Measurements from ENCODE around the gene AOPEP. TPM values are rescaled to one million over a fixed set of nuclear protein-coding genes. Genes with fewer than 3 reads are reported as not detected.

AOPEP gene
- total and polyA plus RNA-seq, 2 donors (not counting 1 experiment from before 2014, with no cell fraction given): 66.1 to 94.1 TPM

DNA sequence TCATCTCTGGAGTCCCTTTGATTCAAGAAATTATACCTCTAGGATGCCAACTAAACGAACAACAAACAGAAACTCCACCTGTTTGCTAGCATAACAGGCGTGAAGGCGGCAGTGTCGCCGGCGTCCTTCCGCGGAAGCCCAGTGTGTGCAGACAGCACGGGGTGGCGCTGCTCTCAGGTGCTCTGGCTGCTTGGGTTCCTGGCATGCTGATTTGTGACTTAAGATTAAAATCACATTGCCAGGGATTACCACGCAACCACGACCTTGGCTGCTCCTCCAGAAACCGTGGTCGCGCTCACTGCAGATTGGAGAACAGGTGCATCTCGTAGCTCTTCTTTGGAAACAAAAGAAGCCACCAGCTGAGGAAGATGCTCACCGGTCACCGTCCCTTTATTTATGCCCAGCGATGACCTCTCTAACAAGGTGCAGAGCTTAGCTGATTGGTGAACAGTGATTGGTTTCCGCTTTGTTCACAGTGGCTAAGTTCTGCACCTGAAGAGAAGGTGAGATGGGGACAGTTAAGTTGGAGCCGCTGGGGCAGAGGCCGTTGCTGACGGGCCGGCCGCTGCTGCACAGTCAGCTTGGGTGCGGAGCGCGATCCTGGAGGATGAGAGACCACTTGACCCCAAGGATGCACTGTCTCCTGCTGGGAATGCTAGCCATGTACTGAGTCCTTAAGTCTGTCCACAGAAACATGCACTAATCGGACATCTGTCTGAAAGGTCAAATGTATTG lies 358.7 kb downstream of the AOPEP start:
- H3K4me2 ChIP-seq (ENCODE audit: extremely low read depth, insufficient read depth, low read length): no peak overlapping the region
- H3K27me3 ChIP-seq (ENCODE audit: control insufficient read depth, insufficient read depth, low read length): no peaks in the 10 kb centered on the region
- TF ChIP-seq, protein P1, sequence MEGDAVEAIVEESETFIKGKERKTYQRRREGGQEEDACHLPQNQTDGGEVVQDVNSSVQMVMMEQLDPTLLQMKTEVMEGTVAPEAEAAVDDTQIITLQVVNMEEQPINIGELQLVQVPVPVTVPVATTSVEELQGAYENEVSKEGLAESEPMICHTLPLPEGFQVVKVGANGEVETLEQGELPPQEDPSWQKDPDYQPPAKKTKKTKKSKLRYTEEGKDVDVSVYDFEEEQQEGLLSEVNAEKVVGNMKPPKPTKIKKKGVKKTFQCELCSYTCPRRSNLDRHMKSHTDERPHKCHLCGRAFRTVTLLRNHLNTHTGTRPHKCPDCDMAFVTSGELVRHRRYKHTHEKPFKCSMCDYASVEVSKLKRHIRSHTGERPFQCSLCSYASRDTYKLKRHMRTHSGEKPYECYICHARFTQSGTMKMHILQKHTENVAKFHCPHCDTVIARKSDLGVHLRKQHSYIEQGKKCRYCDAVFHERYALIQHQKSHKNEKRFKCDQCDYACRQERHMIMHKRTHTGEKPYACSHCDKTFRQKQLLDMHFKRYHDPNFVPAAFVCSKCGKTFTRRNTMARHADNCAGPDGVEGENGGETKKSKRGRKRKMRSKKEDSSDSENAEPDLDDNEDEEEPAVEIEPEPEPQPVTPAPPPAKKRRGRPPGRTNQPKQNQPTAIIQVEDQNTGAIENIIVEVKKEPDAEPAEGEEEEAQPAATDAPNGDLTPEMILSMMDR (conservative IDR thresholded peaks at IDR 0.05 in 1 of 2, IDR thresholded peaks at IDR 0.05 in 1 of 2; ENCODE audit: low read depth in 1 of 2, low read length in 2 of 2): no peak
- H3K36me3 ChIP-seq (ENCODE audit: control insufficient read depth, insufficient read depth, low read length): peaks cover 52% of the 10 kb centered on the region
- DNase-seq (ENCODE audit: low read depth in 2 of 2): no peak
- peaks cover 18% of the 10 kb centered on the region for H3K79me2 ChIP-seq (ENCODE audit: control insufficient read depth, insufficient read depth, low read length)
- no peak overlapping the region for H3K9ac ChIP-seq (ENCODE audit: insufficient read depth, low read length)
- peaks cover 20% of the 10 kb centered on the region for H3K4me1 ChIP-seq (ENCODE audit: control insufficient read depth, extremely low read depth, insufficient read depth, low read length)
- no peaks in the 10 kb centered on the region for H4K20me1 ChIP-seq (ENCODE audit: control insufficient read depth, extremely low read depth, insufficient read depth, low read length)
- H3K4me3 ChIP-seq (replicated peaks in 1 of 4; ENCODE audit: control extremely low read depth in 1 of 4, insufficient read depth in 1 of 4, low read depth in 3 of 4, low read length in 4 of 4): no peak overlapping the region
- no peaks in the 10 kb centered on the region for H3K9me3 ChIP-seq (ENCODE audit: control insufficient read depth, insufficient read depth, low read depth, low read length)
- H2AFZ ChIP-seq (ENCODE audit: low read length): no peak overlapping the region
- H3K27ac ChIP-seq (ENCODE audit: insufficient read depth, low read length): no peak overlapping the region

DNA sequence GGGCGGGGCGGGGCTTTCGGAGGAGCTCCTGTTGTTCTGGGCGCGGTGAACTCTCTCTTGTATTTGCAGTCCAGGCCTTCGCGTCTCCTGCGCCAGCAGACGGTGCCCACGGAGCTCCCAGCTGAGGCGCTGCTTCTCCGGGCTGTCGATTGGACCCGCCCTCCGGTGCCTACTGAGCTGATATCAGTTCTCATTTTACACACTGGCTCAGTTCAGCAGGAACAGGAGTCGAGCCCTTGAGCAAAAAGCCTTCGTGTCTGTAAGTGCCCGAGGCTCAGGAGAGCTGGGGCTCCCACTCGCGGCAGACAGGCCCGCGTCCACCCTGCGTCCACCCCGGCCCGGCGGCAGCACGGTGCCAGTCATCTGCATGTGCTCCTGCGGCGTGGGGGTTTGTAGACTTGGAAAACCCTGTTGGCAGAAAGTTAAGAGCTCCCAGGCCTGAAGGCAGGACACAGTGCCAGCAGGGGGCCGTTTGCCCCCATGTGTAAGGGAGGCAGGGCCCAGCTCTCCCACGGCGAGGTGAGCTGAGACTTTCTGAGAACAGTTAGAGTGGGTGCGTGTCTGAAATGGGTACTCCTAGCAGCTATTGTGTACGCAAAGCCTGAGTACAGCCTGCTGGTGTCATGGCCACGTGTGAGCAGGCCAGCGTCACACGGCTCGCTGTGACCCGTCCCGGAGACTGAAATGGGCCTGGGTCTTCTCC lies 359.5 kb downstream of the AOPEP start:
- H3K36me3 ChIP-seq (ENCODE audit: control insufficient read depth, insufficient read depth, low read length): peaks cover 48% of the 10 kb centered on the region
- no peak overlapping the region for H3K4me2 ChIP-seq (ENCODE audit: extremely low read depth, insufficient read depth, low read length)
- DNase-seq (ENCODE audit: low read depth in 2 of 2): no peak
- peaks cover 26% of the 10 kb centered on the region for H3K4me1 ChIP-seq (ENCODE audit: control insufficient read depth, extremely low read depth, insufficient read depth, low read length)
- no peaks in the 10 kb centered on the region for H4K20me1 ChIP-seq (ENCODE audit: control insufficient read depth, extremely low read depth, insufficient read depth, low read length)
- no peaks in the 10 kb centered on the region for H3K9me3 ChIP-seq (ENCODE audit: control insufficient read depth, insufficient read depth, low read depth, low read length)
- H3K27me3 ChIP-seq (ENCODE audit: control insufficient read depth, insufficient read depth, low read length): no peaks in the 10 kb centered on the region
- no peak overlapping the region for H2AFZ ChIP-seq (ENCODE audit: low read length)
- H3K4me3 ChIP-seq (replicated peaks in 1 of 4; ENCODE audit: control extremely low read depth in 1 of 4, insufficient read depth in 1 of 4, low read depth in 3 of 4, low read length in 4 of 4): no peak overlapping the region
- TF ChIP-seq, protein P1 (conservative IDR thresholded peaks at IDR 0.05 in 1 of 2, IDR thresholded peaks at IDR 0.05 in 1 of 2; ENCODE audit: low read depth in 1 of 2, low read length in 2 of 2): no peak
- TF ChIP-seq EZH2 (IDR thresholded peaks at IDR 0.05; ENCODE audit: low read length, missing control alignments): no peak
- no peak overlapping the region for H3K9ac ChIP-seq (ENCODE audit: insufficient read depth, low read length)
- H3K79me2 ChIP-seq (ENCODE audit: control insufficient read depth, insufficient read depth, low read length): peaks cover 16% of the 10 kb centered on the region
- H3K27ac ChIP-seq (ENCODE audit: insufficient read depth, low read length): no peak overlapping the region

DNA sequence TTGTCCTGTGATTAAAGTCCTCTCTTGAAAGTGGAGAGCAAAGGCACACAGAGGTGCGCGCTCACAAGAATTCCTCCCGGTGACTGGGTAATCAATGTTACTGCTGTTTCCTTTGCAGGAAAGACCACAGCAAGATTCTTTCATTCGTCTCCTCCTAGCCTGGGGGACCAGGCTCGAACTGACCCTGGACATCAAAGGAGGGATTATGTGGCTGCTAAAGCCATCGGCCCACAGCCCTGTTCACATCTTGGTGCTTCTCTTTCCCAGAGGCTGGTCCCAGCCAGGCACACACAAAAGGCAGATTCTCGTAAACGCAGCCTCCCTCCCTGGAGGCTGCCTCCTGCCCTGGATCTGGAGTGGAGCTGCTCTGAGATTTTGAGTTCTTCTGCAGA lies 360.1 kb downstream of the AOPEP start:
- Histone ChIP-seq H3K27me3 (ENCODE audit: control insufficient read depth, insufficient read depth, low read length) (no peaks in the 10 kb centered on the region), H3K36me3 (ENCODE audit: control insufficient read depth, insufficient read depth, low read length) (peaks cover 45% of the 10 kb centered on the region), H3K79me2 (ENCODE audit: control insufficient read depth, insufficient read depth, low read length) (peaks cover 16% of the 10 kb centered on the region), H3K27ac (ENCODE audit: insufficient read depth, low read length) (no peak overlapping the region), H3K4me3 (replicated peaks in 1 of 4; ENCODE audit: control extremely low read depth in 1 of 4, insufficient read depth in 1 of 4, low read depth in 3 of 4, low read length in 4 of 4) (no peak overlapping the region), H2AFZ (ENCODE audit: low read length) (no peak overlapping the region), H3K4me2 (ENCODE audit: extremely low read depth, insufficient read depth, low read length) (no peak overlapping the region), H4K20me1 (ENCODE audit: control insufficient read depth, extremely low read depth, insufficient read depth, low read length) (no peaks in the 10 kb centered on the region), H3K9me3 (ENCODE audit: control insufficient read depth, insufficient read depth, low read depth, low read length) (no peaks in the 10 kb centered on the region), H3K9ac (ENCODE audit: insufficient read depth, low read length) (no peak overlapping the region), H3K4me1 (ENCODE audit: control insufficient read depth, extremely low read depth, insufficient read depth, low read length) (peaks cover 31% of the 10 kb centered on the region)
- DNase-seq (ENCODE audit: low read depth in 2 of 2): no peak
- TF ChIP-seq, protein P1 (conservative IDR thresholded peaks at IDR 0.05 in 1 of 2, IDR thresholded peaks at IDR 0.05 in 1 of 2; ENCODE audit: low read depth in 1 of 2, low read length in 2 of 2): no peak
- TF ChIP-seq EZH2 (IDR thresholded peaks at IDR 0.05; ENCODE audit: low read length, missing control alignments): no peak
